Omental fat pad (tissue), 4 donors: ENCODE results near the gene C1QTNF4. TPM values are rescaled to one million over a fixed set of nuclear protein-coding genes. Genes with fewer than 3 reads are reported as not detected.

Source experiments
- ATAC-seq: fragments of 150-250 bp; one replicate; pipeline ENCODE4 v1.9.1; 2016; ENCODE audit warnings: mild to moderate bottlenecking, moderate library complexity; ENCODE audit not compliant: low FRiP score
- DNase-seq: peaks from one replicate; pipeline ENCODE4 v3.0.0-alpha.2; 2019; ENCODE audit warnings: low spot score
- total RNA-seq, 4 donors: library from RNA; depleted of rRNA; stranded (reverse); fragments of >200 nt; gene quantifications; one replicate each; pipeline ENCODE4 v1.1.0, GENCODE V29; 2016
- TF ChIP-seq, protein P1 (sequence below), 3 donors: fragments of 450-650 bp; IDR thresholded peaks; one replicate each; pipeline ENCODE4 v1.5.1; 2016 to 2017; ENCODE audit warnings: antibody characterized with exemption in 3 of 3, mild to moderate bottlenecking in 3 of 3, moderate library complexity in 2 of 3

Gene C1QTNF4
- total RNA-seq, 4 donors from 2014 or later: 0.88 to 3.6 (median 2.1) TPM

GRCh38 chr11:47593492-47593933, 698 bp downstream of the C1QTNF4 start:
- DNase-seq (no peak), ATAC-seq (no peak)
- TF ChIP-seq, protein P1, sequence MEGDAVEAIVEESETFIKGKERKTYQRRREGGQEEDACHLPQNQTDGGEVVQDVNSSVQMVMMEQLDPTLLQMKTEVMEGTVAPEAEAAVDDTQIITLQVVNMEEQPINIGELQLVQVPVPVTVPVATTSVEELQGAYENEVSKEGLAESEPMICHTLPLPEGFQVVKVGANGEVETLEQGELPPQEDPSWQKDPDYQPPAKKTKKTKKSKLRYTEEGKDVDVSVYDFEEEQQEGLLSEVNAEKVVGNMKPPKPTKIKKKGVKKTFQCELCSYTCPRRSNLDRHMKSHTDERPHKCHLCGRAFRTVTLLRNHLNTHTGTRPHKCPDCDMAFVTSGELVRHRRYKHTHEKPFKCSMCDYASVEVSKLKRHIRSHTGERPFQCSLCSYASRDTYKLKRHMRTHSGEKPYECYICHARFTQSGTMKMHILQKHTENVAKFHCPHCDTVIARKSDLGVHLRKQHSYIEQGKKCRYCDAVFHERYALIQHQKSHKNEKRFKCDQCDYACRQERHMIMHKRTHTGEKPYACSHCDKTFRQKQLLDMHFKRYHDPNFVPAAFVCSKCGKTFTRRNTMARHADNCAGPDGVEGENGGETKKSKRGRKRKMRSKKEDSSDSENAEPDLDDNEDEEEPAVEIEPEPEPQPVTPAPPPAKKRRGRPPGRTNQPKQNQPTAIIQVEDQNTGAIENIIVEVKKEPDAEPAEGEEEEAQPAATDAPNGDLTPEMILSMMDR (IDR thresholded peaks at IDR 0.05): no peak

DNA sequence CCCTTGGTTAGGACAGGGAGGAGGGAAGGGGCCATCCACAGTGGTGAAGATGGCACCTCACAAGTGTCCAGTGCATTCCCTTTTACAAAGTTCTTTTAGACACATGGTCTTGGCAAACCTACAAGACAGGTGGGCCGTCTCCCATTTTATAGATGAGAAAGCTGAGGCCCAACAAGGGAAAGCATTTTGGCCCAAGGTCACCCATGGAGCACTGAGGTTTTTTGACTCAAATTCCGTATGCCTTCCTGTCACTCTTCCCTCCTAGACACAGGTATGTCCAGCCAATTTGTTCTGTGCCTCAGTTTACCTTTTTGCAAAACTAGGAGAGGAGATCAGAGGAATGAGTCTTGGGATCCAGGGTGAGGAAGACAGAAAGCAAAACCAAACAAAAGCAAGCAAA, 1.2 kb downstream of the C1QTNF4 start:
- ATAC-seq: no peak
- no peak for DNase-seq
- TF ChIP-seq, protein P1 (IDR thresholded peaks at IDR 0.05): no peak

DNA sequence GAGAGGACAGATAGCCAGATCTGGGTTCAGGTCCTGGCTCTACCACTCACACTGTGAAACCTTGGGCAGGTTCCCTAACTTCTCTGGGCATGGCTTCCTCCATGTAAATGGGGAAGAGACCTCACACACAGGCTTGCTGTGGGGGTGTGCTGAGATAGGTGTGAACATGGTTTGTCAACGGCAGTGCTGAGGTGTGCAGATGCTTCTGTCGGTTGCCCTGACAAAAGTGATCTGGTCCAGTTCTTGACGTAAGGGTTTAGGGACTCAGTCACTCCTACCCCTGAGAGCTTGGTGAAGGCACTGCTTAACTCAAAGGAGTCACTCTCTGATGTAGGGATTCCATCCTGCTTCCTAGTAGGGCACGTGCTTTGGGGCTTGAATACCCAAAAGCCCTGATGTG, 2.0 kb downstream of the C1QTNF4 start:
- ATAC-seq (no peak), DNase-seq (no peak)
- TF ChIP-seq, protein P1 (IDR thresholded peaks at IDR 0.05): no peak

DNA sequence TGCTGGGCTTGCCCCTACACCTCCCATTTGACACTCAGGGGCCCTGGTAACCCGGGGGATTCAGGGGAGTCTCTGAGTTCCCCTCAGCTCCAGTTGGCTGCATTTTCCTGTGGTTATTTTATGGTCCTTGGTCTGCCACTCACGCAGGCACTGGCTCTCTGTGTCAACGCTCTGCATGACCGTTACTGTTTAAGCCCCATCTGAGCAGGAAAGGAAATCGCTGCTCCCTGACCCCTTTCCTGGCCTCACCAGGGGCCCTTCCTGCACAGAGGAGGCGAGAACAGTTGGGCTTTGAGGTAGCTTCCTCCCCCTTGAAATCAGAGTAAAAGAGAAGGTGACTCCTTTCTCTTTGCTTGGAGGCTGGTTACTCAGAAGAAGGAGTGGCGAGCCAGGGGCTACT, 2.4 kb downstream of the C1QTNF4 start:
- TF ChIP-seq, protein P1 (IDR thresholded peaks at IDR 0.05): no peak
- ATAC-seq: no peak

GRCh38 chr11:47589977-47590861, 4.0 kb downstream of the C1QTNF4 start:
- DNase-seq: no peak
- TF ChIP-seq, protein P1 (IDR thresholded peaks at IDR 0.05): no peak
- peak; percentile 46 for ATAC-seq

More for the DNA sequence above, 2.4 kb downstream of the C1QTNF4 start:
- no peak for DNase-seq

DNA sequence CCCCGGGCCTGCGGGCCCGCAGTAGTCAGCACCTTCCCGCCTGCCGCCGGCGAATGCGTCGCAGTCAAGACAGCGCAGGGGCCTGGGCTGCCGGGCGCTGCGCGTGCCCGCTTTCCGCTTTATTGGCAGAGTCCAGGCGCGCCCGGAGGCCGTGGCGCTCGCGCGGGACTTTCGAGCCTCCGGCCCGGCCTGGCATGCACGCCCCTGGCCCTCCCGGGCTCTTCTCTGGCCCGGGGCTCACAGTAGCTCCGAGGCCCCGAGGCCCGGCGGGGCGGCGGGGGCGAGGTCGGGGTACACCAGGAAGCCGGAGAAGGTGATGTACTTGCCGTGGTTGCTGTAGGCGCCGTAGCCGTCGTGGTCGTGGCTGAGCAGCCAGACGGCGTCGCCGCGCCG, 4.6 kb downstream of the C1QTNF4 start:
- ATAC-seq (peak; percentile 16), DNase-seq (no peak)
- TF ChIP-seq, protein P1 (IDR thresholded peaks at IDR 0.05): no peak

DNA sequence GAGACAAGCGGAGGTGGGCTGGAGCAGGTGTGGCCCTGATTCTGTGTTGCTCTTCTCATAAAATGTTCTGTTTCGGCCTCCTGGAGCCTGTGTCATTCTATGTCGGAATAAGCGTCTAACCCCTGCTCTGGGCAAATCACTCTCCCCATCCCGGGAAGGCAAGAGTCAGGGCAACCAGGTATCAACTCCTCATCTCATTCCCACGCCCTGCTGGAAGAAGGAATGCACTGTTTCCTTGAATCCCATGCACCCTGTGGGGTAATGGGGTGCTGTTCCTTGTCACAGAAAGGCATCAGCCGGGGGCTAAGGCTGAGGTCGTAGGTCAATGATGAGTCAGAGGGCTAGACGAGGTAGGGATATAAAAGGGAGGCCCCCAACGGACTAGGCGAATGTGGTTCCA, 5.1 kb downstream of the C1QTNF4 start:
- TF ChIP-seq, protein P1 (IDR thresholded peaks at IDR 0.05): no peak
- DNase-seq (no peak), ATAC-seq (no peak)
